GM12878 (cell line): ENCODE results near the gene IVD. TPM values are rescaled to one million over a fixed set of nuclear protein-coding genes. Genes with fewer than 3 reads are reported as not detected.
A peak's percentile ranks its signal among the peaks of the same experiment; 100 is the strongest.

Source experiments
- ATF7 ChIP-seq: fragments of 450-650 bp; IDR thresholded peaks from 2 replicates; pipeline ENCODE4 v1.6.1; 2016; ENCODE audit warnings: low read depth, mild to moderate bottlenecking
- BACH1 ChIP-seq: fragments of 450-650 bp; IDR thresholded peaks from 2 replicates; pipeline ENCODE4 v1.6.1; 2017; ENCODE audit warnings: mild to moderate bottlenecking, borderline replicate concordance
- BMI1 ChIP-seq: fragments of 450-650 bp; IDR thresholded peaks from 2 replicates; pipeline ENCODE4 v1.6.1; 2016; ENCODE audit warnings: mild to moderate bottlenecking, moderate library complexity, borderline replicate concordance
- MYB ChIP-seq: fragments of 150-350 bp; IDR thresholded peaks from 2 replicates; pipeline ENCODE4 v1.6.1; 2014; ENCODE audit warnings: mild to moderate bottlenecking, low read depth, low read length, borderline replicate concordance
- MYC ChIP-seq: IDR thresholded peaks from 2 replicates; pipeline ENCODE4 v1.6.1; 2011; ENCODE audit warnings: mild to moderate bottlenecking, low read length, moderate library complexity, inconsistent platforms; ENCODE audit not compliant: insufficient read depth, insufficient replicate concordance, insufficient read length, severe bottlenecking
- NFXL1 ChIP-seq: fragments of 450-650 bp; IDR thresholded peaks from 2 replicates; pipeline ENCODE4 v1.6.1; 2017; ENCODE audit warnings: antibody characterized with exemption, mild to moderate bottlenecking, borderline replicate concordance
- NR2C2 ChIP-seq: IDR thresholded peaks from 2 replicates; pipeline ENCODE4 v1.6.1; 2011; ENCODE audit warnings: borderline replicate concordance, low read depth; ENCODE audit not compliant: control insufficient read depth, insufficient read length
- NR2F1 ChIP-seq: fragments of 450-650 bp; conservative IDR thresholded peaks from 2 replicates; pipeline ENCODE4 v1.6.1; 2017; ENCODE audit warnings: mild to moderate bottlenecking
- POLR2A ChIP-seq: IDR thresholded peaks from 2 replicates; pipeline ENCODE4 v1.6.1; 2011; ENCODE audit warnings: low read depth, mild to moderate bottlenecking, low read length
- RCOR1 ChIP-seq: conservative IDR thresholded peaks from 2 replicates; pipeline ENCODE4 v1.6.1; 2012; ENCODE audit warnings: low read depth, low read length, improper control_type of control experiment
- RELB ChIP-seq: fragments of 450-650 bp; IDR thresholded peaks from 2 replicates; pipeline ENCODE4 v1.6.1; 2017; ENCODE audit warnings: low read depth, mild to moderate bottlenecking, moderate library complexity
- SUPT20H ChIP-seq: IDR thresholded peaks from 2 replicates; pipeline ENCODE4 v1.6.1; 2011; ENCODE audit warnings: low read depth, mild to moderate bottlenecking, low read length, moderate library complexity, borderline replicate concordance; ENCODE audit not compliant: control insufficient read depth
- ZBED1 ChIP-seq: IDR thresholded peaks from 2 replicates; pipeline ENCODE4 v1.6.1; 2016; ENCODE audit warnings: borderline replicate concordance
- ZBTB40 ChIP-seq: fragments of 450-650 bp; IDR thresholded peaks from 2 replicates; pipeline ENCODE4 v1.6.1; 2016; ENCODE audit warnings: mild to moderate bottlenecking, moderate library complexity, borderline replicate concordance
- ZNF217 ChIP-seq: fragments of 450-650 bp; IDR thresholded peaks from 2 replicates; pipeline ENCODE4 v1.6.1; 2017; ENCODE audit warnings: antibody characterized with exemption, mild to moderate bottlenecking
- ZNF384 ChIP-seq: IDR thresholded peaks from 2 replicates; pipeline ENCODE4 v1.6.1; 2012; ENCODE audit warnings: low read depth, mild to moderate bottlenecking, low read length, improper control_type of control experiment, borderline replicate concordance
- ZNF687 ChIP-seq: fragments of 450-650 bp; IDR thresholded peaks from 2 replicates; pipeline ENCODE4 v1.6.1; 2017; ENCODE audit warnings: mild to moderate bottlenecking, moderate library complexity
- polyA plus RNA-seq, 11 experiments: library from polyadenylated mRNA; depleted of rRNA in 4 of 11; unstranded in 6 of 11; stranded (reverse) in 5 of 11; fragments of >200 nt; fragmentation: Nextera tagmentation in 4 of 11; fragmentation: Illumina TruSeq in 1 of 11; extraction: Ambion mirVana in 4 of 11; extraction: Trizol in 1 of 11; gene quantifications; 1 replicate in 1 of 11; 2 replicates in 10 of 11; pipeline versions ENCODE4 v1.2.1 to v1.2.3, GENCODE V29; 2011 to 2016; ENCODE audit warnings: inconsistent platforms in 2 of 11, missing spikeins in 2 of 11, low read depth in 1 of 11
- total RNA-seq, 4 experiments: library from RNA; depleted of rRNA in 3 of 4; stranded (reverse); fragments of >200 nt in 3 of 4; fragmentation: Illumina TruSeq in 1 of 4; extraction: Trizol in 1 of 4; gene quantifications; 2 replicates each; pipeline versions ENCODE4 v1.2.1 to v1.2.3, GENCODE V29; 2013 to 2021
- TF ChIP-seq, protein P1 (sequence below): IDR thresholded peaks from 2 replicates; pipeline ENCODE4 v1.6.1; 2012; ENCODE audit warnings: low read length, inconsistent platforms

IVD gene
- total and polyA plus RNA-seq, 10 of the 15 experiments (the other 5 are each of a cell fraction or from before 2014, with no cell fraction given), result 5.3 to 59.8 (median 45.7) TPM

- peak; percentile 64; the same call in 1 of the 2 replicates for TF ChIP-seq ZNF687
- TF ChIP-seq BACH1, result 0 out of 2 replicates have a peak, but pooled peaks have one; percentile 27
- TF ChIP-seq, protein P1, sequence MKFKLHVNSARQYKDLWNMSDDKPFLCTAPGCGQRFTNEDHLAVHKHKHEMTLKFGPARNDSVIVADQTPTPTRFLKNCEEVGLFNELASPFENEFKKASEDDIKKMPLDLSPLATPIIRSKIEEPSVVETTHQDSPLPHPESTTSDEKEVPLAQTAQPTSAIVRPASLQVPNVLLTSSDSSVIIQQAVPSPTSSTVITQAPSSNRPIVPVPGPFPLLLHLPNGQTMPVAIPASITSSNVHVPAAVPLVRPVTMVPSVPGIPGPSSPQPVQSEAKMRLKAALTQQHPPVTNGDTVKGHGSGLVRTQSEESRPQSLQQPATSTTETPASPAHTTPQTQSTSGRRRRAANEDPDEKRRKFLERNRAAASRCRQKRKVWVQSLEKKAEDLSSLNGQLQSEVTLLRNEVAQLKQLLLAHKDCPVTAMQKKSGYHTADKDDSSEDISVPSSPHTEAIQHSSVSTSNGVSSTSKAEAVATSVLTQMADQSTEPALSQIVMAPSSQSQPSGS, result no peak
- TF ChIP-seq NR2F1, result peak; percentile 50; the same call in 1 of the 2 replicates
- TF ChIP-seq MYB, result no peak
- no peak; the same call in 1 of the 2 replicates for TF ChIP-seq POLR2A
- TF ChIP-seq NR2C2, result no peak
- no peak for TF ChIP-seq ZBED1
- TF ChIP-seq ZBTB40, result no peak
- no peak for TF ChIP-seq BMI1
- TF ChIP-seq ATF7, result no peak
- TF ChIP-seq RCOR1, result no peak
- TF ChIP-seq ZNF217, result peak; percentile 62; the same call in 1 of the 2 replicates
- TF ChIP-seq SUPT20H, result no peak
- no peak for TF ChIP-seq RELB
- no peak for TF ChIP-seq MYC
- no peak for TF ChIP-seq ZNF384
- TF ChIP-seq NFXL1, result no peak
These were observed 37.6 kb upstream of the IVD start (continued) for GRCh38 chr15:40367686-40368611.
